Thyroid gland (tissue), 4 donors: ENCODE results near the gene LMBR1.

Experiments
- POLR2A ChIP-seq, 2 donors: fragments of 450-650 bp; IDR thresholded peaks; one replicate each; pipeline ENCODE4 v1.6.1; 2017; ENCODE audit warnings: antibody characterized with exemption in 2 of 2, mild to moderate bottlenecking in 2 of 2, moderate library complexity in 1 of 2
- TF ChIP-seq, protein P1 (sequence below), 6 experiments: fragments of 200-600 bp in 3 of 6; fragments of 450-650 bp in 3 of 6; sonication (generic) in 3 of 6; IDR thresholded peaks; one replicate each; pipeline ENCODE4 v1.5.1; 2016 to 2019; ENCODE audit warnings: antibody characterized with exemption in 6 of 6, mild to moderate bottlenecking in 2 of 6, inconsistent platforms in 1 of 6, moderate library complexity in 1 of 6

DNA sequence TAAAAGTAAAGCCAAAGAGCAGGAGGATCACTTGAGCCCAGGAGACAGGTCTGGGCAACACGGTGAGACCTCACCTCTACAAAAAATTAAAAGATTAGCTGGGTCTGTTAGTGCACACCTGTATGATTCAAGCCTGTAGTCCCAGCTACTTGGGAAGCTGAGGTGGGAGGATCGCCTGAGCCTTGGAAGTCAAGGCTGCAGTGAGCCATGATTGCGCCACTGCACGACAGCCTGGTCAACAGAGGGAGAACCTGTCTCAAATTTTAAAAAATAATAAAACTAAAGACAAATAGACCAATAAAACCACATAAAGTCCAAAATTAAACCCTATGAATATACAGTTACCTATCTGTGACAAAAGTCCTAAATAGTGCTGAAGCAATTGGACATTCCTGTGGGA is 3.2 kb downstream of the LMBR1 start:
- TF ChIP-seq, protein P1, sequence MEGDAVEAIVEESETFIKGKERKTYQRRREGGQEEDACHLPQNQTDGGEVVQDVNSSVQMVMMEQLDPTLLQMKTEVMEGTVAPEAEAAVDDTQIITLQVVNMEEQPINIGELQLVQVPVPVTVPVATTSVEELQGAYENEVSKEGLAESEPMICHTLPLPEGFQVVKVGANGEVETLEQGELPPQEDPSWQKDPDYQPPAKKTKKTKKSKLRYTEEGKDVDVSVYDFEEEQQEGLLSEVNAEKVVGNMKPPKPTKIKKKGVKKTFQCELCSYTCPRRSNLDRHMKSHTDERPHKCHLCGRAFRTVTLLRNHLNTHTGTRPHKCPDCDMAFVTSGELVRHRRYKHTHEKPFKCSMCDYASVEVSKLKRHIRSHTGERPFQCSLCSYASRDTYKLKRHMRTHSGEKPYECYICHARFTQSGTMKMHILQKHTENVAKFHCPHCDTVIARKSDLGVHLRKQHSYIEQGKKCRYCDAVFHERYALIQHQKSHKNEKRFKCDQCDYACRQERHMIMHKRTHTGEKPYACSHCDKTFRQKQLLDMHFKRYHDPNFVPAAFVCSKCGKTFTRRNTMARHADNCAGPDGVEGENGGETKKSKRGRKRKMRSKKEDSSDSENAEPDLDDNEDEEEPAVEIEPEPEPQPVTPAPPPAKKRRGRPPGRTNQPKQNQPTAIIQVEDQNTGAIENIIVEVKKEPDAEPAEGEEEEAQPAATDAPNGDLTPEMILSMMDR (IDR thresholded peaks at IDR 0.05): no peak
- TF ChIP-seq POLR2A (IDR thresholded peaks at IDR 0.05): no peak
